Activated CD8-positive, alpha-beta memory T cell treated with anti-CD3 and anti-CD28 coated beads, Interleukin-2, amount 10 ng/mL, durations not matched to agents 7 days and 5 days (primary cell): ENCODE results near the gene ERC1. TPM values are rescaled to one million over a fixed set of nuclear protein-coding genes. Genes with fewer than 3 reads are reported as not detected.

Source experiments
- ATAC-seq: fragments of 150-1000 bp; cut with Tn5 transposase; one replicate; pipeline ENCODE4 v1.10.0; 2021; ENCODE audit warnings: moderate library complexity
- CTCF ChIA-PET: fragments of 350-600 bp; sonication (Branson Sonifier 250); formaldehyde crosslinking; loops from one replicate; lab custom pipeline; 2021; ENCODE audit warnings: antibody characterized with exemption; lab: Charles Lee
- DNase-seq: peaks from one replicate; pipeline ENCODE4 v3.0.0-alpha.2; 2020
- H3K27ac Mint-ChIP-seq: one replicate; pipeline ENCODE4 v1.8.0; 2021; ENCODE audit warnings: mild to moderate bottlenecking, mixed read lengths
- H3K27me3 Mint-ChIP-seq: one replicate; pipeline ENCODE4 v1.8.0; 2021; ENCODE audit warnings: mixed read lengths
- H3K36me3 Mint-ChIP-seq: one replicate; pipeline ENCODE4 v1.8.0; 2021; ENCODE audit warnings: mild to moderate bottlenecking, mixed read lengths
- H3K4me1 Mint-ChIP-seq: one replicate; pipeline ENCODE4 v1.8.0; 2021; ENCODE audit warnings: mixed read lengths
- H3K4me3 Mint-ChIP-seq: one replicate; pipeline ENCODE4 v1.8.0; 2021; ENCODE audit warnings: mild to moderate bottlenecking, moderate library complexity, mixed read lengths
- H3K9me3 Mint-ChIP-seq: one replicate; pipeline ENCODE4 v1.8.0; 2022; ENCODE audit warnings: low read depth, mixed read lengths
- total RNA-seq, 2 experiments: library from RNA; stranded (reverse); gene quantifications; one replicate each; pipeline ENCODE4 v1.2.3, GENCODE V29; 2021

ERC1 gene
- total RNA-seq, 2 experiments from 2014 or later, result 18.8 to 25.2 TPM

DNA sequence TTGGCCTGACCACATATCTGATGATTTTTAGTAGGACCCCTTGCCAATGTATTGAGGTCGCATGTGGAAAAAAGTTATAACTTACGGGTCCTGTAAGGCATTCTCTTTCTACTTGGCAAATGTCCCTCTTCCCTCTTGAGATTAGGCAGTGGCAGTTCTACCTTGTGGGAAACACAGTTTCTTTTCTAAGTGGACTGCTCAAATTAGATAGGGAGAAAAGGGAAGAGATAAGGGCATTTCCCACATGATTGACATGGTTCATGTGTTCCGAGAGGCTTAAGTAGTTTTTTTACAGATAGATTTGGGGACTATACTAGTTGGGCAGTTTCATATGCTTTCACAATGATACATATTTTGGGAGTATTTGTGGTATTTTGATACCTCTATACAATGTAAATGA is 448.7 kb downstream of the ERC1 start:
- H3K27me3 Mint-ChIP-seq, result no peaks in the 10 kb centered on the region
- DNase-seq, result no peak
- H3K36me3 Mint-ChIP-seq, result no peaks in the 10 kb centered on the region
- CTCF ChIA-PET, result no interaction called here
- no peak overlapping the region for H3K27ac Mint-ChIP-seq
- H3K9me3 Mint-ChIP-seq, result no peaks in the 10 kb centered on the region
- H3K4me1 Mint-ChIP-seq, result no peaks in the 10 kb centered on the region
- no peak for ATAC-seq
- no peak overlapping the region for H3K4me3 Mint-ChIP-seq

DNA sequence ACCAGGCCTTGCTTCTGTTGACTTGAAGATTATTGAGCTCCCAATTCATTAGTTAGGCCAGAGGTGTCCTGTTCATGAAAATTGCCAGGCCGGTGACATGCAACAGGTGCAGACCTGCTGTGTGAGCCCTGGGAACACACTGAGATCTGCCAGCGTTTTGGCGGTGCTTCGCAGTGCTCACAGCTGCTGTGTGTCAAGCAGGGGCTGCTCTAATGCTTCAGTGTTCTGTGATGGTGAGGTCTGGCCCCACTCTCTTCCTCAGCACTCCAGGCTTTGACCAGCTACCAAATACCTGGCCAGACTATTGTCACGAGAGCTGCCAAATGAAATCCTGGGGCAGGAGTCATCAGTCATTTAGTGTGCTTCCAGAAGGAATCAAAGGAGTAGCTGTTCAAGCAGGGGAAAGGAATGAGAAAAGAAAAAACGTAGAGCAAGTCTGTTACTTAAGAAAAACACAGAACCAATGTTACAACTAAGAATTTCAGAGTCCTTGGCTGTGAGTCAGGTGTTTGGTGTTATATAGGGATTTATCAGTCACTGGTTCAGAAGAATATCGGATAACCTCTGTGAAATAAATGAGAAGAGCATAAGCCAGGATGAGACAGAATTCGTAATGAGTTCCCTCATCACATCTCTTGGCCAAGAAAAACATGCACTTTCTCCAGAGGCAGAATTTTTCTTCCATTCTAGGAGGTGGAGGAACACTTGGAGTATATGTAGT is 452.6 kb downstream of the ERC1 start:
- H3K36me3 Mint-ChIP-seq, result peaks cover 5% of the 10 kb centered on the region
- ATAC-seq (no peak), DNase-seq (no peak)
- H3K4me3 Mint-ChIP-seq, result no peak overlapping the region
- H3K27me3 Mint-ChIP-seq, result no peaks in the 10 kb centered on the region
- H3K4me1 Mint-ChIP-seq, result no peaks in the 10 kb centered on the region
- H3K27ac Mint-ChIP-seq, result no peak overlapping the region
- CTCF ChIA-PET, result no interaction called here
- H3K9me3 Mint-ChIP-seq, result no peaks in the 10 kb centered on the region

- no peaks in the 10 kb centered on the region for H3K4me1 Mint-ChIP-seq
Observed at GRCh38 chr12:1444142-1444516, 453.1 kb downstream of the ERC1 start.

DNA sequence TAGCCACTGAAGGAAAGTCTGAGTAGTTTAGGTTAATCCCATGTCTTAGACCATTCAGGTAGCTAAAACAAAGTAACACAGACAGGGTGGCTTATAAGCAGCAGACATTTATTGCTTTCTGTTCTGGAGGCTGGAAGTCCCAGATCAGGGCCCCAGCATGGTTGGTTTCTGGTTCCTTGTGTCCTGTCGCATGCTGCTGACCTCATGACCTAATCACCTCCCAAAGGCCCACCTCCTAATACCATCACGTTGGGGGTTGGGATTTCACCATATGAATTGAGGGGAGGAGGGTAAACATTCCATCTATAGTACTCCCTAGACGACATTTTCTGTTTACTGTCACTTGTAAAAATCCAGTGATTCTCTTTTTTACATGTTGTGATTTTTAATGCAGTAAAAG is 454.8 kb downstream of the ERC1 start:
- DNase-seq (no peak), ATAC-seq (no peak)
- H3K27ac Mint-ChIP-seq, result no peak overlapping the region
- H3K4me3 Mint-ChIP-seq, result no peak overlapping the region
- CTCF ChIA-PET, result no interaction called here
- no peaks in the 10 kb centered on the region for H3K9me3 Mint-ChIP-seq
- no peaks in the 10 kb centered on the region for H3K4me1 Mint-ChIP-seq
- H3K36me3 Mint-ChIP-seq, result peaks cover 5% of the 10 kb centered on the region
- H3K27me3 Mint-ChIP-seq, result no peaks in the 10 kb centered on the region

More at GRCh38 chr12:1444142-1444516, 453.1 kb downstream of the ERC1 start:
- no peak overlapping the region for H3K4me3 Mint-ChIP-seq
- H3K36me3 Mint-ChIP-seq, result peaks cover 5% of the 10 kb centered on the region
- H3K27me3 Mint-ChIP-seq, result no peaks in the 10 kb centered on the region
- DNase-seq, result no peak
- CTCF ChIA-PET, result no interaction called here
- ATAC-seq, result no peak
- no peaks in the 10 kb centered on the region for H3K9me3 Mint-ChIP-seq
- no peak overlapping the region for H3K27ac Mint-ChIP-seq

- CTCF ChIA-PET, result no interaction called here
- Mint-ChIP-seq H3K4me1 (no peaks in the 10 kb centered on the region), H3K27me3 (no peaks in the 10 kb centered on the region)
Observed at GRCh38 chr12:1448336-1448735, 457.3 kb downstream of the ERC1 start.

GRCh38 chr12:1453810-1454209 is 462.8 kb downstream of the ERC1 start:
- no peak for ATAC-seq
- no peak for DNase-seq
- H3K9me3 Mint-ChIP-seq, result no peaks in the 10 kb centered on the region
- no peaks in the 10 kb centered on the region for H3K27me3 Mint-ChIP-seq
- CTCF ChIA-PET, result no interaction called here
- H3K4me1 Mint-ChIP-seq, result no peaks in the 10 kb centered on the region
- no peak overlapping the region for H3K4me3 Mint-ChIP-seq
- H3K27ac Mint-ChIP-seq, result no peak overlapping the region
- H3K36me3 Mint-ChIP-seq, result peaks cover 2% of the 10 kb centered on the region

More at GRCh38 chr12:1448336-1448735, 457.3 kb downstream of the ERC1 start:
- no peak overlapping the region for H3K4me3 Mint-ChIP-seq
- ATAC-seq, result no peak
- H3K27ac Mint-ChIP-seq, result no peak overlapping the region
- H3K9me3 Mint-ChIP-seq, result no peaks in the 10 kb centered on the region
- DNase-seq, result no peak
- peaks cover 6% of the 10 kb centered on the region for H3K36me3 Mint-ChIP-seq

GRCh38 chr12:1456885-1457284 is 465.9 kb downstream of the ERC1 start:
- CTCF ChIA-PET, result no interaction called here
- H3K36me3 Mint-ChIP-seq, result peaks cover 5% of the 10 kb centered on the region
- no peak overlapping the region for H3K27ac Mint-ChIP-seq
- H3K4me3 Mint-ChIP-seq, result no peak overlapping the region
- DNase-seq, result no peak
- no peaks in the 10 kb centered on the region for H3K27me3 Mint-ChIP-seq
- peaks cover 4% of the 10 kb centered on the region for H3K4me1 Mint-ChIP-seq
- H3K9me3 Mint-ChIP-seq, result no peaks in the 10 kb centered on the region
- no peak for ATAC-seq

- Mint-ChIP-seq H3K4me1 (peaks cover 4% of the 10 kb centered on the region), H3K4me3 (no peak overlapping the region), H3K36me3 (peaks cover 3% of the 10 kb centered on the region), H3K27ac (no peak overlapping the region), H3K27me3 (no peaks in the 10 kb centered on the region), H3K9me3 (no peaks in the 10 kb centered on the region)
- ATAC-seq, result no peak
- no peak for DNase-seq
- CTCF ChIA-PET, result no interaction called here
Observed at GRCh38 chr12:1457901-1458300, 466.9 kb downstream of the ERC1 start.

GRCh38 chr12:1459339-1459738 is 468.3 kb downstream of the ERC1 start:
- Mint-ChIP-seq H3K4me1 (peaks cover 4% of the 10 kb centered on the region), H3K4me3 (no peak overlapping the region), H3K27ac (no peak overlapping the region), H3K36me3 (peaks cover 3% of the 10 kb centered on the region), H3K9me3 (no peaks in the 10 kb centered on the region), H3K27me3 (no peaks in the 10 kb centered on the region)
- ATAC-seq (no peak), DNase-seq (no peak)
- CTCF ChIA-PET, result no interaction called here

DNA sequence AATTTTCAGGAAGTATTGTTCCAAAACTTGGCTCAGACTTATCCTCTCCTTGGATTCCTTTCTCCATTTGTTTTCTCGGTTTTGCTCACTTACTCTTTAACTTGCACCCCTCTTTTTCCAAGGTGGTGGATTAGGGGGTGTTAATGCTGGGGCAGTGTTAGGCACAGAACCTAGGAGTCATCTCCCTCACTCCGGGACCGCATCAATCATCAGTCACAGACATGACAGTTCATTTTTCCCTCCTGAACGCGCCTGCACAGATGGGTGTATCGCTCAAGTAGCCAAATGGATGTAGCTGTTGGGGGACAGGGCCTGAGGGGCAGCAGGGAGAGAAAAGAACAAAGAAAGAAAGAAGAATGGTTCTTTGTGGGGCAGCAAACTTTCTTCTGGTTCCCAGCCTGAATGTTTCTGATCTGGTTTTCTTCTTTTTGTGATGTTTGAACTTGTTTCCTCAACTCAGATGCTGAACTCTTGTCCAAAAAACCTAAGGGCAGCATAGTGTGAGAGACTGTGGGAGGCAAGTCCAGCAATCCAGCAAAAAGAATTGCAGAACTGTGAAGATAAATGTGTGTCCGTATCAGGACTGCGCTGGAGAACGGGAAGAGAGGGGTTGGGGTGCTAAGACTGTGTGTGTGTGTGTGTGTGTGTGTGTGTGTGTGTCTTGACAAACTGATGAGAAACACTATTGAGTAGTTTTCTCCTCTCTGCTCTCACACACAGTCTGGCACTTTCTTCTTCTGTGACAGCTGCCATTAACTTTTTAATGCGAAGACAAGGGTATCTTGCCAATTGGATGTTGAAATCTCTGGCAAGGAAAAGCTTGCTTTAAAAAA is 472.3 kb downstream of the ERC1 start:
- H3K36me3 Mint-ChIP-seq, result peaks cover 3% of the 10 kb centered on the region

GRCh38 chr12:1464925-1465324 is 473.9 kb downstream of the ERC1 start:
- Mint-ChIP-seq H3K36me3 (peaks cover 2% of the 10 kb centered on the region), H3K27me3 (no peaks in the 10 kb centered on the region), H3K4me3 (no peak overlapping the region), H3K9me3 (no peaks in the 10 kb centered on the region), H3K4me1 (peaks cover 4% of the 10 kb centered on the region), H3K27ac (no peak overlapping the region)
- DNase-seq (no peak), ATAC-seq (no peak)
- CTCF ChIA-PET, result no interaction called here

More for the DNA sequence above, 472.3 kb downstream of the ERC1 start:
- DNase-seq (no peak), ATAC-seq (no peak)
- Mint-ChIP-seq H3K4me3 (no peak overlapping the region), H3K9me3 (no peaks in the 10 kb centered on the region), H3K27ac (no peak overlapping the region), H3K4me1 (peaks cover 4% of the 10 kb centered on the region), H3K27me3 (no peaks in the 10 kb centered on the region)
- CTCF ChIA-PET, result no interaction called here

- Mint-ChIP-seq H3K36me3 (peaks cover 2% of the 10 kb centered on the region), H3K9me3 (no peaks in the 10 kb centered on the region)
Observed at GRCh38 chr12:1465990-1466389, 475.0 kb downstream of the ERC1 start.

GRCh38 chr12:1466481-1467154 is 475.6 kb downstream of the ERC1 start:
- ATAC-seq, result no peak
- no peak for DNase-seq
- Mint-ChIP-seq H3K9me3 (no peaks in the 10 kb centered on the region), H3K4me1 (no peaks in the 10 kb centered on the region), H3K4me3 (no peak overlapping the region), H3K36me3 (peaks cover 3% of the 10 kb centered on the region), H3K27ac (no peak overlapping the region), H3K27me3 (no peaks in the 10 kb centered on the region)
- CTCF ChIA-PET, result no interaction called here

More at GRCh38 chr12:1465990-1466389, 475.0 kb downstream of the ERC1 start:
- DNase-seq (no peak), ATAC-seq (no peak)
- CTCF ChIA-PET, result no interaction called here
- H3K4me1 Mint-ChIP-seq, result no peaks in the 10 kb centered on the region
- no peaks in the 10 kb centered on the region for H3K27me3 Mint-ChIP-seq
- no peak overlapping the region for H3K27ac Mint-ChIP-seq
- H3K4me3 Mint-ChIP-seq, result no peak overlapping the region
